SK-N-SH (cell line): ENCODE results near the gene FAM200A. TPM values are rescaled to one million over a fixed set of nuclear protein-coding genes. Genes with fewer than 3 reads are reported as not detected.

Experiments used
- CTCF ChIA-PET: fragments of 300-600, 350-600 bp; formaldehyde crosslinking; extraction: SDS; loops from one replicate; lab custom pipeline; 2021; lab: Yijun Ruan, JAX
- POLR2A ChIA-PET: fragments of 350-600 bp; sonication (Branson Sonifier 250); formaldehyde crosslinking; extraction: SDS; loops from one replicate; lab custom pipeline; 2020; ENCODE audit warnings: antibody characterized with exemption, inconsistent platforms; lab: Yijun Ruan, JAX
- DNase-seq: peaks from one replicate; pipeline ENCODE4 v3.0.0; 2012
- H2AFZ ChIP-seq: fragments of 200-600 bp; sonication (generic); 2 replicates; pipeline ENCODE4 v1.8.1; 2016; ENCODE audit warnings: antibody characterized with exemption, mild to moderate bottlenecking, low read depth
- H3F3A ChIP-seq: fragments of 200-600 bp; sonication (generic); replicated peaks from 2 replicates; pipeline ENCODE3; 2016; ENCODE audit warnings: antibody characterized with exemption, mild to moderate bottlenecking; ENCODE audit not compliant: insufficient read depth
- H3K27ac ChIP-seq, 2 experiments: fragments of 200-500 bp in 1 of 2; fragments of 200-600 bp in 1 of 2; sonication (Bioruptor generic) in 1 of 2; sonication (generic), shearing (Covaris generic) in 1 of 2; 2 replicates each; pipeline versions ENCODE4 v1.5.1 to v1.6.1; 2014 to 2016; ENCODE audit warnings: low read depth in 2 of 2, inconsistent platforms in 1 of 2, low read length in 1 of 2, mild to moderate bottlenecking in 1 of 2, mixed read lengths in 1 of 2
- H3K27me3 ChIP-seq: fragments of 200-600 bp; sonication (generic), shearing (Covaris generic); 2 replicates; pipeline ENCODE4 v1.6.1; 2016; ENCODE audit warnings: mixed run types; ENCODE audit not compliant: insufficient read depth
- H3K36me3 ChIP-seq, 2 experiments: fragments of 200-500 bp in 1 of 2; fragments of 200-600 bp in 1 of 2; sonication (Bioruptor generic) in 1 of 2; sonication (generic) in 1 of 2; replicated peaks in 1 of 2; 2 replicates each; pipeline versions ENCODE3 to v1.5.1; 2014 to 2016; ENCODE audit warnings: low read length in 1 of 2, mild to moderate bottlenecking in 1 of 2; ENCODE audit not compliant: insufficient read depth in 2 of 2, control insufficient read depth in 1 of 2
- H3K4me1 ChIP-seq, 2 experiments: fragments of 200-500 bp in 1 of 2; fragments of 200-600 bp in 1 of 2; sonication (Bioruptor generic) in 1 of 2; sonication (generic), shearing (Covaris generic) in 1 of 2; 2 replicates each; pipeline versions ENCODE4 v1.5.1 to v1.6.1; 2014 to 2016; ENCODE audit warnings: low read depth in 1 of 2, low read length in 1 of 2, mixed run types in 1 of 2; ENCODE audit not compliant: insufficient read depth in 2 of 2, control insufficient read depth in 1 of 2
- H3K4me2 ChIP-seq: fragments of 200-600 bp; sonication (generic), shearing (Covaris generic); 2 replicates; pipeline ENCODE4 v1.6.1; 2017; ENCODE audit warnings: mixed run types
- H3K4me3 ChIP-seq, 2 experiments: fragments of 200-500 bp in 1 of 2; fragments of 200-600 bp in 1 of 2; sonication (Bioruptor generic) in 1 of 2; sonication (generic), shearing (Covaris generic) in 1 of 2; 2 replicates each; pipeline versions ENCODE4 v1.5.1 to v1.8.1; 2014 to 2016; ENCODE audit warnings: low read depth in 2 of 2, inconsistent platforms in 1 of 2, low read length in 1 of 2, mild to moderate bottlenecking in 1 of 2, mixed read lengths in 1 of 2, moderate library complexity in 1 of 2
- H3K79me2 ChIP-seq: fragments of 200-600 bp; sonication (generic); 2 replicates; pipeline ENCODE4 v1.8.1; 2017; ENCODE audit warnings: mild to moderate bottlenecking; ENCODE audit not compliant: insufficient read depth
- H3K9ac ChIP-seq: fragments of 200-600 bp; sonication (generic); 2 replicates; pipeline ENCODE4 v1.6.1; 2017; ENCODE audit warnings: mixed run types
- H3K9me2 ChIP-seq: fragments of 200-600 bp; sonication (generic); 2 replicates; pipeline ENCODE4 v1.6.1; 2017; ENCODE audit warnings: mixed run types
- H3K9me3 ChIP-seq: fragments of 200-600 bp; sonication (generic); 2 replicates; pipeline ENCODE4 v1.6.1; 2017; ENCODE audit warnings: mixed run types, mild to moderate bottlenecking, moderate library complexity
- H4K20me1 ChIP-seq: fragments of 200-600 bp; sonication (generic); 2 replicates; pipeline ENCODE4 v1.6.1; 2017; ENCODE audit warnings: mild to moderate bottlenecking, mixed run types; ENCODE audit not compliant: insufficient read depth
- IRF3 ChIP-seq: fragments of 150-350 bp; IDR thresholded peaks from 2 replicates; pipeline ENCODE4 v1.6.1; 2016; ENCODE audit warnings: mild to moderate bottlenecking, low read depth, low read length
- RXRA ChIP-seq: IDR thresholded peaks from 2 replicates; pipeline ENCODE4 v1.4.0; 2012; ENCODE audit warnings: low read depth, mild to moderate bottlenecking, borderline replicate concordance
- WGBS: methylation state at CpG from one replicate; pipeline ENCODE4 v1.1.6; 2017; ENCODE audit warnings: low lambda C conversion rate; 5-methylcytosine and 5-hydroxymethylcytosine counted together
- polyA plus RNA-seq, 3 experiments: library from polyadenylated mRNA; depleted of rRNA; stranded (reverse); fragments of >200 nt; gene quantifications; 2 replicates each; pipeline ENCODE4 v1.2.3, GENCODE V29; 2012
- TF ChIP-seq, protein P1 (sequence below): IDR thresholded peaks from 2 replicates; pipeline ENCODE4 v1.6.1; 2012; ENCODE audit warnings: mild to moderate bottlenecking, low read depth, low read length, moderate library complexity

FAM200A gene
- polyA plus RNA-seq, 1 of the 3 experiments (the other 2 are of a cell fraction), result 6.2 TPM

- peaks cover 76% of the 10 kb centered on the region for H3K79me2 ChIP-seq
- POLR2A ChIA-PET, result interaction anchor here (0.6 to 2.6 kb wide), 12 partner anchors 9 to 871 kb away, joined by 3 to 23 read pairs (median 6); partner anchors contain the start of genes BUD31, PDAP1, ZCWPW1 and ZKSCAN5
Measured at GRCh38 chr7:99557940-99558305, 6.0 kb upstream of the FAM200A start.

DNA sequence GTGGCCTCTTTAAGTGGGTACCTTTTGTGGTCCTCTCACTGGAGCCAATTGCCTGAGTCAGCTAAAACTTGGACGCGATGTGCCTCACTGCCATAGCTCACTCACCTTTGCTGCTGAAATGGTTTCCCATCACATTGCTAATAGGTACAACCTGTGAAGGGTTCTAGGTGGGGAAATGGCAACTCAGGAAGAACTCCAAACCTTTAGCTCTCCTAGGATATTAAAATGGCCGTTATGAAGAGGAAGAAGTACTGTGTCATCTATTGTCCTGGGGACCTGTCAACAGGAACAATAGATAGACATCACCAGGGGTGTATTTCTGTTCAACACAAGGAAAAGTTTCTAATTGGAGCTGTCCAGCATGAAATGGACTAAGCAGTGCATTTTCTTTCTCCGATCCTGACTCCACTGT lies 5.3 kb upstream of the FAM200A start:
- WGBS, result 73% methylated on average over 4 of the region's 4 CpGs
- peak overlapping the region; percentile 99 for H3K9ac ChIP-seq
- H3F3A ChIP-seq, result peaks cover 49% of the 10 kb centered on the region
- peaks cover 19 to 25% of the 10 kb centered on the region in 2 experiments for H3K4me1 ChIP-seq
- CTCF ChIA-PET, result interaction anchor here (0.8 to 2.3 kb wide), 5 partner anchors 16 to 66 kb away, joined by 3 to 12 read pairs (median 3); partner anchors contain the start of gene ZSCAN25
- peaks cover 76% of the 10 kb centered on the region for H3K79me2 ChIP-seq
- no peak overlapping the region for H2AFZ ChIP-seq
- peak overlapping the region; percentile 88 to 98 for H3K4me3 ChIP-seq
- H3K27me3 ChIP-seq, result no peaks in the 10 kb centered on the region
- POLR2A ChIA-PET, result interaction anchor here (1.3 kb wide), 1 partner anchor 11 kb away, joined by 3 read pairs; no protein-coding TSS in a partner anchor
- no peaks in the 10 kb centered on the region for H3K9me3 ChIP-seq
- peak overlapping the region; percentile 89 for H3K4me2 ChIP-seq
- no peak for DNase-seq
- H3K27ac ChIP-seq, result peak overlapping the region; percentile 25 to 99; a peak in 2 of 4 replicates
- no peaks in the 10 kb centered on the region for H3K9me2 ChIP-seq
- no peaks in the 10 kb centered on the region for H4K20me1 ChIP-seq
- TF ChIP-seq RXRA, result no peak
- TF ChIP-seq, protein P1, sequence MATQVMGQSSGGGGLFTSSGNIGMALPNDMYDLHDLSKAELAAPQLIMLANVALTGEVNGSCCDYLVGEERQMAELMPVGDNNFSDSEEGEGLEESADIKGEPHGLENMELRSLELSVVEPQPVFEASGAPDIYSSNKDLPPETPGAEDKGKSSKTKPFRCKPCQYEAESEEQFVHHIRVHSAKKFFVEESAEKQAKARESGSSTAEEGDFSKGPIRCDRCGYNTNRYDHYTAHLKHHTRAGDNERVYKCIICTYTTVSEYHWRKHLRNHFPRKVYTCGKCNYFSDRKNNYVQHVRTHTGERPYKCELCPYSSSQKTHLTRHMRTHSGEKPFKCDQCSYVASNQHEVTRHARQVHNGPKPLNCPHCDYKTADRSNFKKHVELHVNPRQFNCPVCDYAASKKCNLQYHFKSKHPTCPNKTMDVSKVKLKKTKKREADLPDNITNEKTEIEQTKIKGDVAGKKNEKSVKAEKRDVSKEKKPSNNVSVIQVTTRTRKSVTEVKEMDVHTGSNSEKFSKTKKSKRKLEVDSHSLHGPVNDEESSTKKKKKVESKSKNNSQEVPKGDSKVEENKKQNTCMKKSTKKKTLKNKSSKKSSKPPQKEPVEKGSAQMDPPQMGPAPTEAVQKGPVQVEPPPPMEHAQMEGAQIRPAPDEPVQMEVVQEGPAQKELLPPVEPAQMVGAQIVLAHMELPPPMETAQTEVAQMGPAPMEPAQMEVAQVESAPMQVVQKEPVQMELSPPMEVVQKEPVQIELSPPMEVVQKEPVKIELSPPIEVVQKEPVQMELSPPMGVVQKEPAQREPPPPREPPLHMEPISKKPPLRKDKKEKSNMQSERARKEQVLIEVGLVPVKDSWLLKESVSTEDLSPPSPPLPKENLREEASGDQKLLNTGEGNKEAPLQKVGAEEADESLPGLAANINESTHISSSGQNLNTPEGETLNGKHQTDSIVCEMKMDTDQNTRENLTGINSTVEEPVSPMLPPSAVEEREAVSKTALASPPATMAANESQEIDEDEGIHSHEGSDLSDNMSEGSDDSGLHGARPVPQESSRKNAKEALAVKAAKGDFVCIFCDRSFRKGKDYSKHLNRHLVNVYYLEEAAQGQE, result peak; percentile 91
- peaks cover 49 to 53% of the 10 kb centered on the region in 2 experiments for H3K36me3 ChIP-seq

More at GRCh38 chr7:99557940-99558305, 6.0 kb upstream of the FAM200A start:
- no peaks in the 10 kb centered on the region for H3K9me2 ChIP-seq
- CTCF ChIA-PET, result interaction anchor here (1.0 to 2.7 kb wide), 4 partner anchors 14 to 67 kb away, joined by 3 to 13 read pairs (median 8); partner anchors contain the start of gene ZSCAN25
- H2AFZ ChIP-seq, result peak overlapping the region; percentile 90
- no peak for DNase-seq
- no peaks in the 10 kb centered on the region for H3K27me3 ChIP-seq
- peaks cover 20 to 30% of the 10 kb centered on the region in 2 experiments for H3K4me1 ChIP-seq
- 1% methylated on average over 17 of the region's 17 CpGs for WGBS
- peak overlapping the region; percentile 89 for H3K4me2 ChIP-seq
- H3K9me3 ChIP-seq, result no peaks in the 10 kb centered on the region
- H3K9ac ChIP-seq, result peak overlapping the region; percentile 99
- peaks cover 56% of the 10 kb centered on the region in 2 experiments for H3K36me3 ChIP-seq
- TF ChIP-seq, protein P1, result 0 out of 2 replicates have a peak, but pooled peaks have one; percentile 1
- TF ChIP-seq IRF3, result no peak
- H3K4me3 ChIP-seq, result peak overlapping the region; percentile 88 to 98
- H4K20me1 ChIP-seq, result no peaks in the 10 kb centered on the region
- H3K27ac ChIP-seq, result peak overlapping the region; percentile 97 to 99
- peaks cover 50% of the 10 kb centered on the region for H3F3A ChIP-seq
